GM23338 (cell line): ENCODE measurements around the gene SLC2A14. TPM values are rescaled to one million over a fixed set of nuclear protein-coding genes. Genes with fewer than 3 reads are reported as not detected.

ENCODE experiments used
- ATAC-seq: fragments of 200-7000 bp; cut with Tn5 transposase; 3 replicates; pipeline ENCODE4 v1.9.1; 2020
- DNase-seq: peaks from one replicate; pipeline ENCODE4 v3.0.0-alpha.2; 2015; ENCODE audit warnings: low spot score
- H2AFZ ChIP-seq: fragments of 200-600 bp; sonication (generic); 2 replicates; pipeline ENCODE4 v1.8.0; 2016; ENCODE audit warnings: antibody characterized with exemption, mild to moderate bottlenecking, moderate library complexity
- H3F3A ChIP-seq: fragments of 200-600 bp; sonication (generic); replicated peaks from 2 replicates; pipeline ENCODE4 v1.8.0; 2017; ENCODE audit warnings: antibody characterized with exemption, mixed run types, low read depth
- H3K27ac ChIP-seq: fragments of 200-600 bp; sonication (generic); 2 replicates; pipeline ENCODE4 v1.6.1; 2016; ENCODE audit warnings: low read depth
- H3K27me3 ChIP-seq: fragments of 200-600 bp; sonication (generic); 2 replicates; pipeline ENCODE4 v1.8.0; 2016; ENCODE audit warnings: mild to moderate bottlenecking, mixed run types, moderate library complexity; ENCODE audit not compliant: insufficient read depth
- H3K36me3 ChIP-seq: fragments of 200-600 bp; sonication (generic); 2 replicates; pipeline ENCODE4 v1.8.0; 2016; ENCODE audit warnings: mild to moderate bottlenecking; ENCODE audit not compliant: insufficient read depth
- H3K4me1 ChIP-seq: fragments of 200-600 bp; sonication (generic); 2 replicates; pipeline ENCODE4 v1.8.0; 2016; ENCODE audit warnings: mild to moderate bottlenecking, moderate library complexity; ENCODE audit not compliant: insufficient read depth
- H3K4me2 ChIP-seq: fragments of 200-600 bp; sonication (generic); 2 replicates; pipeline ENCODE4 v1.7.1; 2017; ENCODE audit warnings: mixed run types
- H3K4me3 ChIP-seq: fragments of 200-600 bp; sonication (generic); 2 replicates; pipeline ENCODE4 v1.6.1; 2016; ENCODE audit warnings: mixed run types
- H3K79me2 ChIP-seq: fragments of 200-600 bp; sonication (generic); replicated peaks from 2 replicates; pipeline ENCODE4 v1.8.0; 2017; ENCODE audit warnings: mild to moderate bottlenecking; ENCODE audit not compliant: insufficient read depth
- H3K9me2 ChIP-seq: fragments of 200-600 bp; sonication (generic); 2 replicates; pipeline ENCODE4 v1.8.0; 2017; ENCODE audit not compliant: insufficient read depth
- H4K20me1 ChIP-seq: fragments of 200-600 bp; sonication (generic); replicated peaks from 2 replicates; pipeline ENCODE4 v1.8.0; 2017; ENCODE audit warnings: mild to moderate bottlenecking; ENCODE audit not compliant: insufficient read depth
- H3K27ac Mint-ChIP-seq: 2 replicates; pipeline ENCODE4 v1.8.0; 2020; ENCODE audit warnings: inconsistent platforms, mild to moderate bottlenecking, moderate library complexity, mixed read lengths
- H3K27me3 Mint-ChIP-seq: 3 replicates; pipeline ENCODE4 v1.8.0; 2022; ENCODE audit warnings: low read depth, mild to moderate bottlenecking, moderate library complexity, mixed read lengths, inconsistent platforms; ENCODE audit not compliant: insufficient read depth, poor library complexity
- H3K36me3 Mint-ChIP-seq: 3 replicates; pipeline ENCODE4 v1.8.0; 2021; ENCODE audit warnings: low read depth, mild to moderate bottlenecking, inconsistent platforms, moderate library complexity, mixed read lengths
- H3K4me1 Mint-ChIP-seq: 3 replicates; pipeline ENCODE4 v1.8.0; 2020; ENCODE audit warnings: mild to moderate bottlenecking, inconsistent platforms, mixed read lengths
- H3K4me3 Mint-ChIP-seq: 3 replicates; pipeline ENCODE4 v1.8.0; 2021; ENCODE audit warnings: moderate library complexity, mild to moderate bottlenecking, inconsistent platforms, mixed read lengths
- H3K9me3 Mint-ChIP-seq: 3 replicates; pipeline ENCODE4 v1.8.0; 2020; ENCODE audit warnings: moderate library complexity, mild to moderate bottlenecking, inconsistent platforms, mixed read lengths
- CREB1 ChIP-seq: fragments of 250-450 bp; sonication (Bioruptor Pico); IDR thresholded peaks from 2 replicates; pipeline ENCODE4 v1.5.0; 2020; ENCODE audit warnings: low read depth, mild to moderate bottlenecking, moderate library complexity
- EZH2 ChIP-seq: fragments of 200-600 bp; sonication (generic); IDR thresholded peaks from one replicate; pipeline ENCODE4 v1.8.0; 2017; ENCODE audit warnings: antibody characterized with exemption, mild to moderate bottlenecking, low read depth; ENCODE audit not compliant: unreplicated experiment
- EZH2phosphoT487 ChIP-seq: fragments of 200-600 bp; sonication (generic); IDR thresholded peaks from one replicate; pipeline ENCODE4 v1.8.1; 2018; ENCODE audit warnings: antibody characterized with exemption; ENCODE audit not compliant: unreplicated experiment
- JUNB ChIP-seq: IDR thresholded peaks from one replicate; pipeline ENCODE4 v1.6.1; 2016; ENCODE audit warnings: antibody characterized with exemption; ENCODE audit not compliant: unreplicated experiment
- NANOG ChIP-seq: IDR thresholded peaks from 2 replicates; pipeline ENCODE4 v1.6.1; 2016; ENCODE audit warnings: antibody characterized with exemption, borderline replicate concordance
- POLR2AphosphoS5 ChIP-seq: IDR thresholded peaks from 2 replicates; pipeline ENCODE4 v1.6.1; 2016; ENCODE audit warnings: antibody characterized with exemption, low read depth
- STAT1 ChIP-seq: IDR thresholded peaks from one replicate; pipeline ENCODE4 v1.6.1; 2016; ENCODE audit warnings: antibody characterized with exemption; ENCODE audit not compliant: unreplicated experiment
- ZNF114 ChIP-seq: fragments of 250-450 bp; sonication (Bioruptor Pico); IDR thresholded peaks from 2 replicates; pipeline ENCODE4 v1.5.0; 2020; ENCODE audit warnings: mild to moderate bottlenecking, moderate library complexity
- ZNF331 ChIP-seq: fragments of 250-450 bp; sonication (Bioruptor Pico); IDR thresholded peaks from 2 replicates; pipeline ENCODE4 v1.5.0; 2020; ENCODE audit warnings: low read depth, mild to moderate bottlenecking, moderate library complexity
- polyA plus RNA-seq: library from polyadenylated mRNA; unstranded; fragments of >200 nt; fragmentation: Nextera tagmentation; extraction: Ambion mirVana; gene quantifications from 2 replicates; pipeline ENCODE4 v1.2.1, GENCODE V29; 2016
- total RNA-seq: library from RNA; depleted of rRNA; stranded (reverse); fragments of >200 nt; shearing (Covaris generic); gene quantifications from 2 replicates; pipeline ENCODE4 v1.2.3, GENCODE V29; 2014
- TF ChIP-seq, protein P1 (sequence below): IDR thresholded peaks from one replicate; pipeline ENCODE4 v1.6.1; 2018; ENCODE audit warnings: antibody characterized with exemption; ENCODE audit not compliant: unreplicated experiment
- TF ChIP-seq, protein P2 (sequence below): IDR thresholded peaks from 2 replicates; pipeline ENCODE4 v1.6.1; 2016; ENCODE audit warnings: antibody characterized with exemption
- TF ChIP-seq, protein P3 (sequence below): fragments of 250-450 bp; sonication (Bioruptor Pico); IDR thresholded peaks from 2 replicates; pipeline ENCODE4 v1.5.0; 2020; ENCODE audit warnings: mild to moderate bottlenecking, moderate library complexity
- TF ChIP-seq, protein P4 (sequence below), 2 experiments: fragments of 200-600 bp in 1 of 2; sonication (generic) in 1 of 2; conservative IDR thresholded peaks; 2 replicates each; pipeline versions ENCODE4 v1.5.1 to v1.6.1; 2016 to 2017; ENCODE audit warnings: antibody characterized with exemption in 2 of 2, low read depth in 2 of 2, mild to moderate bottlenecking in 2 of 2, moderate library complexity in 1 of 2

SLC2A14 gene
- total and polyA plus RNA-seq, 2 experiments from 2014 or later = 6.8 to 31.5 TPM

DNA sequence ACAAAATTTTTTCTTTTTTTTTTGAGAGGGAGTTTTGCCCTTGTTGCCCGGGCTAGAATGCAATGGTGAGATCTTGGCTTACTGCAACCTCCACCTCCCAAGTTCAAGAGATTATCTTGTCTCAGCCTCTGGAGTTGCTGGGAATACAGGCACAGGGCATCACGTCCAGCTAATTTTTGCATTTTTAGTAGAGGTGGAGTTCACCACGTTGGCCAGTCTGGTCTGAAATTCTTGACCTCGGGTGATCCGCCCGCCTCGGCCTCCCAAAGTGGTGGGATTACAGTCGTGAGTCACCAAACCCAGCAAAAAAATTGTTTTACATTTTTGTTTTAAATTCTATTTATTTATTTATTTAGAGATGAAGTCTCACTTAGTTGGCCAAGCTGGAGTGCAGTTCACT is 4.7 kb upstream of the SLC2A14 start:
- Histone ChIP-seq H3K9me2 (no peaks in the 10 kb centered on the region), H3K79me2 (no peaks in the 10 kb centered on the region), H2AFZ (no peak overlapping the region), H3K36me3 (no peaks in the 10 kb centered on the region), H4K20me1 (no peaks in the 10 kb centered on the region), H3K27me3 (no peaks in the 10 kb centered on the region), H3K27ac (no peak overlapping the region), H3F3A (0 out of 2 replicates have a peak, but pooled peaks cover 7% of the 10 kb centered on the region), H3K4me2 (no peak overlapping the region), H3K4me3 (no peak overlapping the region), H3K4me1 (peaks cover under 1% of the 10 kb centered on the region; the same call in 1 of the 2 replicates)
- Mint-ChIP-seq H3K4me1 (peaks cover 3% of the 10 kb centered on the region; the same call in 2 of the 3 replicates), H3K4me3 (no peak overlapping the region), H3K9me3 (0 out of 3 replicates have a peak, but pooled peaks cover 2% of the 10 kb centered on the region), H3K36me3 (peaks cover 6% of the 10 kb centered on the region), H3K27ac (no peak overlapping the region), H3K27me3 (peaks cover 14% of the 10 kb centered on the region)
- DNase-seq = no peak
- no peak for ATAC-seq
- TF ChIP-seq, protein P1, sequence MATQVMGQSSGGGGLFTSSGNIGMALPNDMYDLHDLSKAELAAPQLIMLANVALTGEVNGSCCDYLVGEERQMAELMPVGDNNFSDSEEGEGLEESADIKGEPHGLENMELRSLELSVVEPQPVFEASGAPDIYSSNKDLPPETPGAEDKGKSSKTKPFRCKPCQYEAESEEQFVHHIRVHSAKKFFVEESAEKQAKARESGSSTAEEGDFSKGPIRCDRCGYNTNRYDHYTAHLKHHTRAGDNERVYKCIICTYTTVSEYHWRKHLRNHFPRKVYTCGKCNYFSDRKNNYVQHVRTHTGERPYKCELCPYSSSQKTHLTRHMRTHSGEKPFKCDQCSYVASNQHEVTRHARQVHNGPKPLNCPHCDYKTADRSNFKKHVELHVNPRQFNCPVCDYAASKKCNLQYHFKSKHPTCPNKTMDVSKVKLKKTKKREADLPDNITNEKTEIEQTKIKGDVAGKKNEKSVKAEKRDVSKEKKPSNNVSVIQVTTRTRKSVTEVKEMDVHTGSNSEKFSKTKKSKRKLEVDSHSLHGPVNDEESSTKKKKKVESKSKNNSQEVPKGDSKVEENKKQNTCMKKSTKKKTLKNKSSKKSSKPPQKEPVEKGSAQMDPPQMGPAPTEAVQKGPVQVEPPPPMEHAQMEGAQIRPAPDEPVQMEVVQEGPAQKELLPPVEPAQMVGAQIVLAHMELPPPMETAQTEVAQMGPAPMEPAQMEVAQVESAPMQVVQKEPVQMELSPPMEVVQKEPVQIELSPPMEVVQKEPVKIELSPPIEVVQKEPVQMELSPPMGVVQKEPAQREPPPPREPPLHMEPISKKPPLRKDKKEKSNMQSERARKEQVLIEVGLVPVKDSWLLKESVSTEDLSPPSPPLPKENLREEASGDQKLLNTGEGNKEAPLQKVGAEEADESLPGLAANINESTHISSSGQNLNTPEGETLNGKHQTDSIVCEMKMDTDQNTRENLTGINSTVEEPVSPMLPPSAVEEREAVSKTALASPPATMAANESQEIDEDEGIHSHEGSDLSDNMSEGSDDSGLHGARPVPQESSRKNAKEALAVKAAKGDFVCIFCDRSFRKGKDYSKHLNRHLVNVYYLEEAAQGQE = no peak
- no peak for TF ChIP-seq EZH2
- no peak for TF ChIP-seq POLR2AphosphoS5
- TF ChIP-seq NANOG = no peak
- no peak for TF ChIP-seq STAT1
- TF ChIP-seq, protein P2, sequence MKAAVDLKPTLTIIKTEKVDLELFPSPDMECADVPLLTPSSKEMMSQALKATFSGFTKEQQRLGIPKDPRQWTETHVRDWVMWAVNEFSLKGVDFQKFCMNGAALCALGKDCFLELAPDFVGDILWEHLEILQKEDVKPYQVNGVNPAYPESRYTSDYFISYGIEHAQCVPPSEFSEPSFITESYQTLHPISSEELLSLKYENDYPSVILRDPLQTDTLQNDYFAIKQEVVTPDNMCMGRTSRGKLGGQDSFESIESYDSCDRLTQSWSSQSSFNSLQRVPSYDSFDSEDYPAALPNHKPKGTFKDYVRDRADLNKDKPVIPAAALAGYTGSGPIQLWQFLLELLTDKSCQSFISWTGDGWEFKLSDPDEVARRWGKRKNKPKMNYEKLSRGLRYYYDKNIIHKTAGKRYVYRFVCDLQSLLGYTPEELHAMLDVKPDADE = no peak
- no peak for TF ChIP-seq JUNB
- no peak for TF ChIP-seq ZNF331
- TF ChIP-seq, protein P3, sequence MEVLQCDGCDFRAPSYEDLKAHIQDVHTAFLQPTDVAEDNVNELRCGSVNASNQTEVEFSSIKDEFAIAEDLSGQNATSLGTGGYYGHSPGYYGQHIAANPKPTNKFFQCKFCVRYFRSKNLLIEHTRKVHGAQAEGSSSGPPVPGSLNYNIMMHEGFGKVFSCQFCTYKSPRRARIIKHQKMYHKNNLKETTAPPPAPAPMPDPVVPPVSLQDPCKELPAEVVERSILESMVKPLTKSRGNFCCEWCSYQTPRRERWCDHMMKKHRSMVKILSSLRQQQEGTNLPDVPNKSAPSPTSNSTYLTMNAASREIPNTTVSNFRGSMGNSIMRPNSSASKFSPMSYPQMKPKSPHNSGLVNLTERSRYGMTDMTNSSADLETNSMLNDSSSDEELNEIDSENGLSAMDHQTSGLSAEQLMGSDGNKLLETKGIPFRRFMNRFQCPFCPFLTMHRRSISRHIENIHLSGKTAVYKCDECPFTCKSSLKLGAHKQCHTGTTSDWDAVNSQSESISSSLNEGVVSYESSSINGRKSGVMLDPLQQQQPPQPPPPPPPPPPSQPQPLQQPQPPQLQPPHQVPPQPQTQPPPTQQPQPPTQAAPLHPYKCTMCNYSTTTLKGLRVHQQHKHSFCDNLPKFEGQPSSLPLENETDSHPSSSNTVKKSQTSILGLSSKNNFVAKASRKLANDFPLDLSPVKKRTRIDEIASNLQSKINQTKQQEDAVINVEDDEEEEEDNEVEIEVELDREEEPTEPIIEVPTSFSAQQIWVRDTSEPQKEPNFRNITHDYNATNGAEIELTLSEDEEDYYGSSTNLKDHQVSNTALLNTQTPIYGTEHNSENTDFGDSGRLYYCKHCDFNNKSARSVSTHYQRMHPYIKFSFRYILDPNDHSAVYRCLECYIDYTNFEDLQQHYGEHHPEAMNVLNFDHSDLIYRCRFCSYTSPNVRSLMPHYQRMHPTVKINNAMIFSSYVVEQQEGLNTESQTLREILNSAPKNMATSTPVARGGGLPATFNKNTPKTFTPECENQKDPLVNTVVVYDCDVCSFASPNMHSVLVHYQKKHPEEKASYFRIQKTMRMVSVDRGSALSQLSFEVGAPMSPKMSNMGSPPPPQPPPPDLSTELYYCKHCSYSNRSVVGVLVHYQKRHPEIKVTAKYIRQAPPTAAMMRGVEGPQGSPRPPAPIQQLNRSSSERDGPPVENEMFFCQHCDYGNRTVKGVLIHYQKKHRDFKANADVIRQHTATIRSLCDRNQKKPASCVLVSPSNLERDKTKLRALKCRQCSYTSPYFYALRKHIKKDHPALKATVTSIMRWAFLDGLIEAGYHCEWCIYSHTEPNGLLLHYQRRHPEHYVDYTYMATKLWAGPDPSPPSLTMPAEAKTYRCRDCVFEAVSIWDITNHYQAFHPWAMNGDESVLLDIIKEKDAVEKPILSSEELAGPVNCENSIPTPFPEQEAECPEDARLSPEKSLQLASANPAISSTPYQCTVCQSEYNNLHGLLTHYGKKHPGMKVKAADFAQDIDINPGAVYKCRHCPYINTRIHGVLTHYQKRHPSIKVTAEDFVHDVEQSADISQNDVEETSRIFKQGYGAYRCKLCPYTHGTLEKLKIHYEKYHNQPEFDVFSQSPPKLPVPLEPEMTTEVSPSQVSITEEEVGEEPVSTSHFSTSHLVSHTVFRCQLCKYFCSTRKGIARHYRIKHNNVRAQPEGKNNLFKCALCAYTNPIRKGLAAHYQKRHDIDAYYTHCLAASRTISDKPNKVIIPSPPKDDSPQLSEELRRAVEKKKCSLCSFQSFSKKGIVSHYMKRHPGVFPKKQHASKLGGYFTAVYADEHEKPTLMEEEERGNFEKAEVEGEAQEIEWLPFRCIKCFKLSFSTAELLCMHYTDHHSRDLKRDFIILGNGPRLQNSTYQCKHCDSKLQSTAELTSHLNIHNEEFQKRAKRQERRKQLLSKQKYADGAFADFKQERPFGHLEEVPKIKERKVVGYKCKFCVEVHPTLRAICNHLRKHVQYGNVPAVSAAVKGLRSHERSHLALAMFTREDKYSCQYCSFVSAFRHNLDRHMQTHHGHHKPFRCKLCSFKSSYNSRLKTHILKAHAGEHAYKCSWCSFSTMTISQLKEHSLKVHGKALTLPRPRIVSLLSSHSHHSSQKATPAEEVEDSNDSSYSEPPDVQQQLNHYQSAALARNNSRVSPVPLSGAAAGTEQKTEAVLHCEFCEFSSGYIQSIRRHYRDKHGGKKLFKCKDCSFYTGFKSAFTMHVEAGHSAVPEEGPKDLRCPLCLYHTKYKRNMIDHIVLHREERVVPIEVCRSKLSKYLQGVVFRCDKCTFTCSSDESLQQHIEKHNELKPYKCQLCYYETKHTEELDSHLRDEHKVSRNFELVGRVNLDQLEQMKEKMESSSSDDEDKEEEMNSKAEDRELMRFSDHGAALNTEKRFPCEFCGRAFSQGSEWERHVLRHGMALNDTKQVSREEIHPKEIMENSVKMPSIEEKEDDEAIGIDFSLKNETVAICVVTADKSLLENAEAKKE (CRISPR knock-in tag) = no peak
- TF ChIP-seq, protein P4, sequence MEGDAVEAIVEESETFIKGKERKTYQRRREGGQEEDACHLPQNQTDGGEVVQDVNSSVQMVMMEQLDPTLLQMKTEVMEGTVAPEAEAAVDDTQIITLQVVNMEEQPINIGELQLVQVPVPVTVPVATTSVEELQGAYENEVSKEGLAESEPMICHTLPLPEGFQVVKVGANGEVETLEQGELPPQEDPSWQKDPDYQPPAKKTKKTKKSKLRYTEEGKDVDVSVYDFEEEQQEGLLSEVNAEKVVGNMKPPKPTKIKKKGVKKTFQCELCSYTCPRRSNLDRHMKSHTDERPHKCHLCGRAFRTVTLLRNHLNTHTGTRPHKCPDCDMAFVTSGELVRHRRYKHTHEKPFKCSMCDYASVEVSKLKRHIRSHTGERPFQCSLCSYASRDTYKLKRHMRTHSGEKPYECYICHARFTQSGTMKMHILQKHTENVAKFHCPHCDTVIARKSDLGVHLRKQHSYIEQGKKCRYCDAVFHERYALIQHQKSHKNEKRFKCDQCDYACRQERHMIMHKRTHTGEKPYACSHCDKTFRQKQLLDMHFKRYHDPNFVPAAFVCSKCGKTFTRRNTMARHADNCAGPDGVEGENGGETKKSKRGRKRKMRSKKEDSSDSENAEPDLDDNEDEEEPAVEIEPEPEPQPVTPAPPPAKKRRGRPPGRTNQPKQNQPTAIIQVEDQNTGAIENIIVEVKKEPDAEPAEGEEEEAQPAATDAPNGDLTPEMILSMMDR (conservative IDR thresholded peaks at IDR 0.05; ENCODE audit: low read depth in 2 of 2) = no peak
- no peak for TF ChIP-seq ZNF114 (CRISPR knock-in tag)
- TF ChIP-seq EZH2phosphoT487 = no peak
- TF ChIP-seq CREB1 (CRISPR knock-in tag) = no peak
